ENCODE data around the gene ZNF688. TPM values are rescaled to one million over a fixed set of nuclear protein-coding genes. Genes with fewer than 3 reads are reported as not detected.

ZNF688 gene
- polyA plus RNA-seq, 2 of the 4 experiments (the other 2 are of a cell fraction) = 4.6 to 6.7 TPM

DNA sequence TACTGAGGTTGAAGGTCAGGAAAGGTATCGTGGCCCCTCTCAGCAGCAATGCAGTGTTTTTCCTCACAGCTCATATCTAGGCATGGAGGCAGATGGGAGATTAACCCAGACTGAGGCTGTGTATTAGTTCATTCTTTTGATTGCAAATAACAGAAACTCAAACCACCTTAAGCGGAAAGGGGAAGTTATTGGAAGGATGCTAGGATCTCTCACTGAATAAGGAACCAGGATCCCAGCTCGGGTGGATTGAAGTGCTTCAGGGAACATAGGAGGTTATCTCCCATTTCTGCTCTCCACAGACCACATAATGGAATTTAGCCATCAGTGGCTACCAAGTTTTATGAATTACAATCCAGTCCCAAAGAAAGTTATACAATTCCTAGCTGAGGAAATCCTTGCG lies 30.5 kb upstream of the ZNF688 start:
- CTCF ChIA-PET = interaction anchor here (0.8 to 4.6 kb wide), 3 partner anchors 13 to 172 kb away, joined by 3 to 25 read pairs (median 3); partner anchors contain the start of gene DCTPP1

DNA sequence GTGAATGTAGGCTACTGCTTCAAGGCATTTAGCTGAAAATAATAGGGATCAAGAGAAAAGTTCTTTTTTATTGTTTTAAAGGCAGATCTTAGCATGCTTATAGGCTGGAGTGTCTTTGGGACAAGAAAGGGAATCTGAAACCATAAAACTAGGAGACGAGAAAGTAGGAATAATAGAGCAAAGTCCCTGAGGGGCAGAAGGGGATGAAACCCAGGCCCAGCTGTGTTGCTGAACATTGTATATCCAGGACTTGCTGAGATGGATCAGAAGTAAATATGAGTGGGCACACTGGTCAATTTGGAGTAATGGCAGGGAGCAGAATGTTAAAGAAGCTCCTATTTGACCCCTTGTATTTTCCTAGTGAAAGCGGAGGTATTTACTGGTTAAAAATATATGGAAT lies 29.4 kb upstream of the ZNF688 start:
- no peak overlapping the region for H3K4me2 ChIP-seq
- WGBS (ENCODE audit: missing lambda C conversion rate) = 89% methylated on average over 2 of the region's 2 CpGs
- H3K27ac ChIP-seq = no peak overlapping the region
- ATAC-seq (no peak), FAIRE-seq (no peak), DNase-seq (ENCODE audit: low read depth in 1 of 2, low spot score in 1 of 2) (no peak)
- ChIA-PET CTCF (interaction anchor here (0.8 to 7.1 kb wide), 5 partner anchors 14 to 171 kb away, joined by 3 to 27 read pairs (median 16); partner anchors contain the start of genes DCTPP1 and SEPHS2), POLR2A (interaction anchor here (1.1 kb wide), 1 partner anchor 9 kb away, joined by 4 read pairs; the partner anchor contains the start of gene ZNF689)
- no peak overlapping the region for H3K4me3 ChIP-seq
- no peak for TF ChIP-seq EP300 (IDR thresholded peaks at IDR 0.05)
- no peak for TF ChIP-seq RARB (CRISPR knock-in tag; IDR thresholded peaks at IDR 0.05)
- no peak for TF ChIP-seq ZNF302 (CRISPR knock-in tag; IDR thresholded peaks at IDR 0.05)
- no peak for TF ChIP-seq PHF8 (IDR thresholded peaks at IDR 0.05; ENCODE audit: borderline replicate concordance, low read depth)
- no peak for TF ChIP-seq EHF (CRISPR knock-in tag; IDR thresholded peaks at IDR 0.05)
- no peak for TF ChIP-seq ESRRA (IDR thresholded peaks at IDR 0.05; ENCODE audit: borderline replicate concordance, low read length)
- no peak for TF ChIP-seq MAZ (IDR thresholded peaks at IDR 0.05; ENCODE audit: borderline replicate concordance, low read depth, low read length)
- no peak for TF ChIP-seq MAFK (IDR thresholded peaks at IDR 0.05; ENCODE audit: partially characterized antibody)
- TF ChIP-seq, protein P1, sequence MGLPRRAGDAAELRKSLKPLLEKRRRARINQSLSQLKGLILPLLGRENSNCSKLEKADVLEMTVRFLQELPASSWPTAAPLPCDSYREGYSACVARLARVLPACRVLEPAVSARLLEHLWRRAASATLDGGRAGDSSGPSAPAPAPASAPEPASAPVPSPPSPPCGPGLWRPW (IDR thresholded peaks at IDR 0.05) = no peak
- no peak for TF ChIP-seq TFCP2L1 (CRISPR knock-in tag; IDR thresholded peaks at IDR 0.05)
- TF ChIP-seq JUNB (IDR thresholded peaks at IDR 0.05) = no peak
- TF ChIP-seq NPAS2 (CRISPR knock-in tag; IDR thresholded peaks at IDR 0.05; ENCODE audit: borderline replicate concordance) = no peak
- TF ChIP-seq, protein P2, sequence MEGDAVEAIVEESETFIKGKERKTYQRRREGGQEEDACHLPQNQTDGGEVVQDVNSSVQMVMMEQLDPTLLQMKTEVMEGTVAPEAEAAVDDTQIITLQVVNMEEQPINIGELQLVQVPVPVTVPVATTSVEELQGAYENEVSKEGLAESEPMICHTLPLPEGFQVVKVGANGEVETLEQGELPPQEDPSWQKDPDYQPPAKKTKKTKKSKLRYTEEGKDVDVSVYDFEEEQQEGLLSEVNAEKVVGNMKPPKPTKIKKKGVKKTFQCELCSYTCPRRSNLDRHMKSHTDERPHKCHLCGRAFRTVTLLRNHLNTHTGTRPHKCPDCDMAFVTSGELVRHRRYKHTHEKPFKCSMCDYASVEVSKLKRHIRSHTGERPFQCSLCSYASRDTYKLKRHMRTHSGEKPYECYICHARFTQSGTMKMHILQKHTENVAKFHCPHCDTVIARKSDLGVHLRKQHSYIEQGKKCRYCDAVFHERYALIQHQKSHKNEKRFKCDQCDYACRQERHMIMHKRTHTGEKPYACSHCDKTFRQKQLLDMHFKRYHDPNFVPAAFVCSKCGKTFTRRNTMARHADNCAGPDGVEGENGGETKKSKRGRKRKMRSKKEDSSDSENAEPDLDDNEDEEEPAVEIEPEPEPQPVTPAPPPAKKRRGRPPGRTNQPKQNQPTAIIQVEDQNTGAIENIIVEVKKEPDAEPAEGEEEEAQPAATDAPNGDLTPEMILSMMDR (IDR thresholded peaks at IDR 0.05) = no peak
- TF ChIP-seq POLR2AphosphoS2 (conservative IDR thresholded peaks at IDR 0.05; ENCODE audit: low read length) = no peak
- no peak for TF ChIP-seq ZSCAN20 (CRISPR knock-in tag; IDR thresholded peaks at IDR 0.05)
- no peak for TF ChIP-seq HOXB13 (CRISPR knock-in tag; IDR thresholded peaks at IDR 0.05; ENCODE audit: low read depth)
- 0 out of 3 replicates have a peak, but pooled peaks cover 7% of the 10 kb centered on the region for H3K9me3 ChIP-seq
- H3K4me1 ChIP-seq = no peaks in the 10 kb centered on the region

More for the DNA sequence above, 30.5 kb upstream of the ZNF688 start:
- WGBS (ENCODE audit: missing lambda C conversion rate) = 87% methylated on average over 4 of the region's 4 CpGs
- Histone ChIP-seq H3K9me3 (0 out of 3 replicates have a peak, but pooled peaks cover 7% of the 10 kb centered on the region), H3K27ac (no peak overlapping the region), H3K4me3 (no peak overlapping the region), H3K4me2 (no peak overlapping the region), H3K4me1 (no peaks in the 10 kb centered on the region)
- TF ChIP-seq NFE2L2 (conservative IDR thresholded peaks at IDR 0.05; ENCODE audit: low read length) = no peak
- DNase-seq (ENCODE audit: low read depth in 1 of 2, low spot score in 1 of 2) (no peak), ATAC-seq (no peak), FAIRE-seq (no peak)
- POLR2A ChIA-PET = interaction anchor here (1.0 kb wide), 1 partner anchor 8 kb away, joined by 3 read pairs; the partner anchor contains the start of gene ZNF689

DNA sequence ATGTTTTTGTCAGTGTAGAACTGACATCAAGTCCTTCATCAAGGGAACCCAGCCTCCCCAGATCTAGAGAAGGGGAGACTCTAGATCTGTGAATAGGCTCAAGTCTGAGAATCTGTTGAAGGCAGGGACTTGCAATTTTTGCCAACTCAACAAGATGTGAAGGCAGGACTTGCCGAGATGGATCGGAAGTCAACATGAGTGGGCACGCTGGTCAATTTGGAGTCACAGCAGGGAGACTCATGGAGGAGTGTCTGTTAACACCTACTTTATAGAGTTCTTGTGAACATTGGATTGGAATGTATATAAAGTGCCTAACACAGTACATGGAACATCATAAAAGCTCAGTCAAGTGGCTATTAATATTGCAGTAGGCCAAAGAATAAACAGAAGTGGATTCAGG lies 28.7 kb upstream of the ZNF688 start:
- ATAC-seq = no peak
- Histone ChIP-seq H3K4me1 (no peaks in the 10 kb centered on the region), H3K27ac (no peak overlapping the region), H3K4me2 (no peak overlapping the region), H3K9me3 (0 out of 3 replicates have a peak, but pooled peaks cover 7% of the 10 kb centered on the region), H3K4me3 (no peak overlapping the region)
- WGBS (ENCODE audit: missing lambda C conversion rate) = 91% methylated on average over 3 of the region's 3 CpGs
- peak; percentile 39 for TF ChIP-seq MAFK (IDR thresholded peaks at IDR 0.05; ENCODE audit: partially characterized antibody)
- TF ChIP-seq FOSL2 (IDR thresholded peaks at IDR 0.05) = no peak
- TF ChIP-seq FOSL2 (CRISPR knock-in tag; IDR thresholded peaks at IDR 0.05) = no peak
- no peak for DNase-seq (ENCODE audit: low read depth in 1 of 2, low spot score in 1 of 2)
- POLR2A ChIA-PET = interaction anchor here (1.1 kb wide), 1 partner anchor 10 kb away, joined by 4 read pairs; the partner anchor contains the start of gene ZNF689
- CTCF ChIA-PET = interaction anchor here (0.8 to 7.1 kb wide), 6 partner anchors 10 to 170 kb away, joined by 3 to 27 read pairs (median 10); partner anchors contain the start of genes DCTPP1 and SEPHS2
- FAIRE-seq = no peak
